Effector memory CD8-positive, alpha-beta T cell (primary cell): Measurements from ENCODE around the gene METTL25.

Experiments used
- ATAC-seq: fragments of 150-1000 bp; cut with Tn5 transposase; replicated peaks from 2 replicates; pipeline ENCODE4 v1.10.0; 2021; ENCODE audit warnings: mild to moderate bottlenecking, moderate library complexity
- DNase-seq, 3 experiments: peaks; one replicate each; pipeline ENCODE4 v3.0.0; 2021
- H3K27ac Mint-ChIP-seq, 2 donors: one replicate each; pipeline ENCODE4 v1.8.0; 2022; ENCODE audit warnings: mild to moderate bottlenecking in 2 of 2, mixed read lengths in 2 of 2, moderate library complexity in 2 of 2
- H3K27me3 Mint-ChIP-seq, 2 donors: one replicate each; pipeline ENCODE4 v1.8.0; 2022; ENCODE audit warnings: mixed read lengths in 2 of 2
- H3K36me3 Mint-ChIP-seq: one replicate; pipeline ENCODE4 v1.8.0; 2022; ENCODE audit warnings: mild to moderate bottlenecking, moderate library complexity, mixed read lengths; ENCODE audit not compliant: insufficient read depth
- H3K4me1 Mint-ChIP-seq, 2 donors: one replicate each; pipeline ENCODE4 v1.8.0; 2022; ENCODE audit warnings: low read depth in 2 of 2, mixed read lengths in 2 of 2
- H3K4me3 Mint-ChIP-seq, 2 donors: one replicate each; pipeline ENCODE4 v1.8.0; 2022; ENCODE audit warnings: mild to moderate bottlenecking in 2 of 2, mixed read lengths in 2 of 2, moderate library complexity in 2 of 2
- H3K9me3 Mint-ChIP-seq, 2 donors: one replicate each; pipeline ENCODE4 v1.8.0; 2022; ENCODE audit warnings: mixed read lengths in 2 of 2
- total RNA-seq, 9 experiments: gene quantifications; one replicate each; lab custom pipeline; 2026; lab: John Stamatoyannopoulos, UW

METTL25 gene, protein sequence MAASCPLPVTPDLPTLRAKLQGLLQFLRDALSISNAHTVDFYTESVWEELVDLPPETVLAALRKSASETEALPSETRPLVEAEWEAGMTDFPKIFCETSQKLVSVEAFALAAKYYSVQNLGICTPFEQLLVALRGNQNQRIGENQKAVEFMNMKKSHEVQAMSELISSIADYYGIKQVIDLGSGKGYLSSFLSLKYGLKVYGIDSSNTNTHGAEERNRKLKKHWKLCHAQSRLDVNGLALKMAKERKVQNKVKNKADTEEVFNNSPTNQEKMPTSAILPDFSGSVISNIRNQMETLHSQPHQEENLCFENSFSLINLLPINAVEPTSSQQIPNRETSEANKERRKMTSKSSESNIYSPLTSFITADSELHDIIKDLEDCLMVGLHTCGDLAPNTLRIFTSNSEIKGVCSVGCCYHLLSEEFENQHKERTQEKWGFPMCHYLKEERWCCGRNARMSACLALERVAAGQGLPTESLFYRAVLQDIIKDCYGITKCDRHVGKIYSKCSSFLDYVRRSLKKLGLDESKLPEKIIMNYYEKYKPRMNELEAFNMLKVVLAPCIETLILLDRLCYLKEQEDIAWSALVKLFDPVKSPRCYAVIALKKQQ
- total RNA-seq: 10.5 to 24.6 (median 13.4) reads per million in 9 experiments

DNA sequence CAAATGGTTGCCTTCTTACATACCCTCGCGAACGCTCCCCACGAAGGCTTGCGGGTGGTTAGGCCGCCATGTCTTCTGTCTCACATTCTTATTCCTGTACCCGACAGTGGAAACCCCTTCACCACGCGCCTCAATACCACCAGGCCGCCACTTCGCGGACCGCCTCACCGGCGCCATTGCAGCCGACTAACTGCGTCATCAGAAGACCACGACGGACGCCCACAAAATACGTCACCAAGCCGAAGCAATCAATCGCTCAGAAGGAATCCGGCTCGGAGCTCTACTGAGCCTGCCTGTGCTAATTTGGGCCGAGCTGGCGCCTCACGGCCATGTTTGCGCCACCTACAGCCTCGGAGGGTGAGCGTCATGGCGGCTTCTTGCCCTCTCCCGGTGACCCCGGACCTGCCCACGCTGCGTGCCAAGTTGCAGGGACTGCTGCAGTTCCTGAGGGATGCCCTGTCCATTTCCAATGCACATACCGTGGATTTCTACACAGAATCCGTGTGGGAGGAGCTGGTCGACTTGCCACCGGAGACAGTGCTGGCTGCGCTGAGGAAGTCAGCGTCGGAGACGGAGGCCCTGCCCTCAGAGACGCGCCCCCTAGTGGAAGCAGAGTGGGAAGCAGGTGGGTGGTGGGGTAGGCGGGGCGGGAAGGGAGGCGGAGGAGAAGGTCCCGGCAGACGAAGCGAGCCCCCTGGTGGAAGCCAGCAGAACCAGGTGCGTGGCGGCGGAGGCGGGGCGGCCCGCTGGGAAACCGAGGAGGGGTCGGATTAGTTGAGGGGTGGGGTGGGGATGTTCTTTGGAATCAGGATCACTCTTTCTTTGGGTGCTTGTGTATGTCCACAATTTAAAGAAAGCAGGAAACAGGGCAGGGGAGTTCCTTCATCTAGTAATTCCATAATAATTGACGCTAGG lies at the start of gene METTL25, which contains the start of gene CCDC59:
Gene METTL25, plus strand, starts transcription at position 330 of the 915 bp plus-strand sequence. Its CDS starts 37 bp downstream, at position 367.
Gene CCDC59, minus strand, starts transcription at position 188 of the 915 bp plus-strand sequence. Its CDS starts 11 bp downstream, at position 177.
- peaks cover 17 to 35% of the 10 kb centered on the region in 2 donors for H3K4me1 Mint-ChIP-seq
- peak within 1 kb of the TSS; percentile 88 to 90 for H3K4me3 Mint-ChIP-seq
- H3K36me3 Mint-ChIP-seq: peaks cover 47% of the 10 kb centered on the region

DNA sequence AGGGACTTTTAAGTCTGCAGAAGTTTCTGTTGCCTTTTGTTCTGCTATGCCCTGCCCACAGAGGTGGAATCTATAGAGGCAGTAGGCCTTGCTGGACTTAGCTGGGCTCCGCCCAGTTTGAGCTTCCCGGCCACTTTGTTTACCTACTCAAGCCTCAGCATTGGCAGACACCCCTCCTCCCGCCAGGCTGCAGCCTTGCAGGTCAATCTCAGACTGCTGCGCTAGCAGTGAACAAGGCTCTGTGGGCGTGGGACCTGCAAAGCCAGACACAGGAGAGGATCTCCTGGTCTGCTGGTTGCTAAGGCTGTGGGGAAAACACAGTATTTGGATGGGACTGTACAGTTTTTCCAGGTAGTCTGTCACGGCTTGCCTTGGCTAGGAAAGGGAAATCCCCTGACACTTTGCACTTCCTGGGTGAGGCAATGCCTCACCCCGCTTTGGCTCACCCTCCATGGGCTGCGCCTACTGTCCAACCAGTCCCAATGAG lies 43.9 kb upstream of the METTL25 start:
- ATAC-seq: no peak
- H3K4me1 Mint-ChIP-seq: no peaks in the 10 kb centered on the region
- DNase-seq: no peak
- no peaks in the 10 kb centered on the region for H3K36me3 Mint-ChIP-seq
- no peak overlapping the region for H3K27ac Mint-ChIP-seq
- no peaks in the 10 kb centered on the region for H3K9me3 Mint-ChIP-seq
- peaks cover 6 to 18% of the 10 kb centered on the region in 2 donors for H3K27me3 Mint-ChIP-seq
- no peak overlapping the region for H3K4me3 Mint-ChIP-seq

More for the DNA sequence above, at the start of gene METTL25, which contains the start of gene CCDC59:
- DNase-seq (peak; percentile 96), ATAC-seq (peak; percentile 86)
- peak within 1 kb of the TSS; percentile 99 for H3K27ac Mint-ChIP-seq
- H3K9me3 Mint-ChIP-seq: no peaks in the 10 kb centered on the region
- H3K27me3 Mint-ChIP-seq: no peaks in the 10 kb centered on the region

DNA sequence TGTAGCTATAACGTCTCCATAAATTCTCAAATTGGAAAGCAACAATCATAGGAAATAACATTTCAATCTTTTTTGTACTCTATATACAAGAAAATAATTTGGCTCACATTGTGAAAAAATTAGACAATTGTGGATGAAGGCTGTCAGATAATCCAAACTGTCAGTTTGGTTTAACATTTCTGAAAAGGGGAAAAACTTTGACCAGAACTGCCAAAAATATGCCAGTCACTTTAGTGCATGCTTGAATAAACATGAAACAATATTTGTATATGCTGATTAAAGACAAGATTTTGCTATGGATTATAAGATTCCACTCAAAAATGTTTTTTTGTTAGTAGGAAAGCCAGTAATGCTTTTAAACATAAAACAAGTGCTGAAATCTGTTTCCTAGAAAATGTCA lies 39.1 kb upstream of the METTL25 start:
- Mint-ChIP-seq H3K27me3 (peaks cover 0 to 14% of the 10 kb centered on the region in 2 donors), H3K4me1 (no peaks in the 10 kb centered on the region), H3K27ac (no peak overlapping the region), H3K36me3 (no peaks in the 10 kb centered on the region), H3K9me3 (no peaks in the 10 kb centered on the region), H3K4me3 (no peak overlapping the region)
- DNase-seq: no peak
- ATAC-seq: no peak

DNA sequence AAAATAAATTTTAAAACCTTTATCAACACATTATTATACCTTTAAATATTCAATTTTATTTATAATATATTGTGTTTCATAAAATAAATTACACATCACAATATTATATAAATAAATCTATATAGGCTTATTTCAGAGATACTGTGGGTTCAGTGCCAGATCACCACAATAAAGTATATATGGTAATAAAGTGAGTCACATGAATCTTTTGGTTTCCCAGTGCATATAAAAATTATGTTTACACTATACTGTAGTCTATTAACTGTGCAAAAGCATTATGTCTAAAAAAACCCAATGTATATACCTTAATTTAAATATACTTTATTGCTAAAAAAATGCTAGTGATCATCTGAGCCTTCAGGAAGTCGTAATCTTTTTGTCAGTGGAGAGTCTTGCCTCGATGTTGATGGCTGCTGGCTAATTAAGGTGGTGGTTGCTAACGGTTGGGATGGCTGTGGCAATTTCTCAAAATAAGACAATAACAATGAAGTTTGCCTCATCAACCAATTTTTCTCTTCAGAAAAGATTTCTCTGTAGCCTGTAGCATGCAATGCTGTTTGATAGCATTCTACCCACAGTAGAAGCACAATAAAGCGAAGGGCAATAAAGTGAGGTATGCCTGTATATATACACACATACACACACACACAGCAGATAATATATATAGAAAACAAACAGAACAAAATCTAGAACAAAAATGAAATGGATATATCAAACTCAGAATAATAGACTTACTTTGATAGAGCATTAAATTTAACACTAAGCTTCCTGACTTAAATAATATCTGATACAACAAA lies 32.6 kb upstream of the METTL25 start:
- no peaks in the 10 kb centered on the region for H3K36me3 Mint-ChIP-seq
- H3K27ac Mint-ChIP-seq: no peak overlapping the region
- no peak for ATAC-seq
- H3K27me3 Mint-ChIP-seq: no peaks in the 10 kb centered on the region
- no peak for DNase-seq
- H3K9me3 Mint-ChIP-seq: no peaks in the 10 kb centered on the region
- H3K4me1 Mint-ChIP-seq: no peaks in the 10 kb centered on the region
- H3K4me3 Mint-ChIP-seq: no peak overlapping the region

DNA sequence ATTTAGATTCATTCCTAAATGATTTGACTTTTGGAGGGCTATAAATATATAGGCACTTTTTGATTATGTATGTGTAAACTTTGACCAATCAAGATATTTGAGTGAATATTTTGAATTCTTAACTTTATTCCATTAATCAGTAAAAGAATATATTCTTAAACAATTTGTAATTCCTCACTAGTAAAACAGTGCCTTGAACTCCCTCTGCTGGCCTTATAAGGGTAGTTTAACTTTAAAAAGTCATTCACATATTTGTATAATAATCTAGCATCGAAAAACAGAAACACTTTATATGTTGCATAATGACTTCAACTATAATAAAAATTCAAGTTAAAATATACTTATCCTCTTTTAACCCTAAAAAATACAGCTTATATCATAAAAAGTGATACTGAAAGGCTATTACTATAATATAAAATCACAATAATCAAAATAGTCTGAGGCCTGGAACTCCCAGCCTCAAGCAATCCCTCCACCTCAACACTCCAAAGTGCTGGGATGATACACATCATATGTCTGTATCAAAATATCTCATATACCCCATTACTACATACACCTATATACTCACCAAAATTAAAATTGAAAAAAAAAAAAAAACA lies 31.3 kb upstream of the METTL25 start:
- no peaks in the 10 kb centered on the region for H3K27me3 Mint-ChIP-seq
- H3K27ac Mint-ChIP-seq: no peak overlapping the region
- no peak overlapping the region for H3K4me3 Mint-ChIP-seq
- no peaks in the 10 kb centered on the region for H3K9me3 Mint-ChIP-seq
- H3K36me3 Mint-ChIP-seq: no peaks in the 10 kb centered on the region
- no peak for ATAC-seq
- DNase-seq: no peak
- H3K4me1 Mint-ChIP-seq: no peaks in the 10 kb centered on the region

DNA sequence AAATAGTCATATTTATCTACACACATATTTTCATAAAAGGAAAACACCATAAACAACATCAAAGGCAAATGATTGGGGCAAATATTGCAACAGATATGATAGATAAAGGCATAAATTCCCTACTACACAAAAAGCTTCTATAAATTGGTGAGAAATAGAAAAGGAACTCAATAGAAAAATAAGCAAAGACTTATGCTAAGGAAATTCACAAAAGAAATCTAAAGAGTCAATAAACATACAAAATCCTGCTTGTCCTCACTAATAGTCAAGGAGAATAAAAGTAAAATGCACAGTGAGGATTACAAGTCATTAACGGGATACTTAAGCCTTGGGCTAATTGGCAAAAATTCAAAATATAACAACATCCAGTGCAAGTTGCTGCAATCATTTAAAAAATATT lies 30.5 kb upstream of the METTL25 start:
- no peak for ATAC-seq
- no peaks in the 10 kb centered on the region for H3K4me1 Mint-ChIP-seq
- H3K4me3 Mint-ChIP-seq: no peak overlapping the region
- DNase-seq: no peak
- no peak overlapping the region for H3K27ac Mint-ChIP-seq
- H3K9me3 Mint-ChIP-seq: no peaks in the 10 kb centered on the region
- no peaks in the 10 kb centered on the region for H3K27me3 Mint-ChIP-seq
- H3K36me3 Mint-ChIP-seq: no peaks in the 10 kb centered on the region

DNA sequence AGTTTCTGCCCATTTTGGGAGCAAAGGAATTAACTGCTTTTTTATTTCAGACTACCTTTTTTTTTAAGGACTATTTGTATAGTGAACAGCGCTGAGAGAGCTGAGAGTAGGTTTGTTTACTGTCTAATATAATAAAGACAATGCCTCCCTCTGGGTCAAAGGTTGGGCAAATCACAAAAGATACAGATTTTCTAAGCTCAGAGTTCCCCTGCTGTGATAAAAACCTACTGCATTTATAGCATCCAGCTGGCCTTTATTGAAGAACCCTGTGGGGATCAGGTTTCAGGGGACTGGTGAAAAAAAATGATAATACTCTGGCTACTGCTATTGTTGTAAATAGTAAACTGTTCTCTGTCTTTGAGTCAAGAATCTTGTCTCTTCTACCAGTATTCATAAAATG lies 28.8 kb upstream of the METTL25 start:
- ATAC-seq: no peak
- Mint-ChIP-seq H3K4me1 (no peaks in the 10 kb centered on the region), H3K4me3 (no peak overlapping the region), H3K9me3 (no peaks in the 10 kb centered on the region), H3K27me3 (peaks cover 8 to 11% of the 10 kb centered on the region in 2 donors), H3K27ac (no peak overlapping the region), H3K36me3 (no peaks in the 10 kb centered on the region)
- DNase-seq: no peak

DNA sequence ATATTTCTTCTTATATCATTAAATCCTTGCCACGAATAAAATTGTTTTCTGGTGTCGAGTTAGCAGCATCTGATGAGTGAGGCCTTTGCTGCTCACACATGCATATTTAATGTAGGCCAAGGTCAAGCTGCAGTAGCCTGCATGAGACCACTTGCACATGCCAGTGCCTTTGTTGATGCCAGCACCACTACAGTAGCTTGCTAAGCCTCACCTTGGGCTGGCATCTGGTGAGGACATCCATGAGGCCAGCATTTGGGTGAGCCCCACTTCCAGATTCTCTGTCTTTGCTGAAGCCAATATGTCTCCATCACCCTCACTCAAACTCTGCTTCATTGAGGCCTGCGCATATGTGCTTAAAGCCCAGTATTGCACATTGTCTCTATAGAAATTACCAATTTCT lies 8.2 kb upstream of the METTL25 start:
- no peaks in the 10 kb centered on the region for H3K27me3 Mint-ChIP-seq
- DNase-seq (no peak), ATAC-seq (no peak)
- no peak overlapping the region for H3K27ac Mint-ChIP-seq
- H3K4me1 Mint-ChIP-seq: peaks cover 0 to 4% of the 10 kb centered on the region in 2 donors
- peaks cover 46% of the 10 kb centered on the region for H3K36me3 Mint-ChIP-seq
- H3K4me3 Mint-ChIP-seq: no peak overlapping the region
- no peaks in the 10 kb centered on the region for H3K9me3 Mint-ChIP-seq

DNA sequence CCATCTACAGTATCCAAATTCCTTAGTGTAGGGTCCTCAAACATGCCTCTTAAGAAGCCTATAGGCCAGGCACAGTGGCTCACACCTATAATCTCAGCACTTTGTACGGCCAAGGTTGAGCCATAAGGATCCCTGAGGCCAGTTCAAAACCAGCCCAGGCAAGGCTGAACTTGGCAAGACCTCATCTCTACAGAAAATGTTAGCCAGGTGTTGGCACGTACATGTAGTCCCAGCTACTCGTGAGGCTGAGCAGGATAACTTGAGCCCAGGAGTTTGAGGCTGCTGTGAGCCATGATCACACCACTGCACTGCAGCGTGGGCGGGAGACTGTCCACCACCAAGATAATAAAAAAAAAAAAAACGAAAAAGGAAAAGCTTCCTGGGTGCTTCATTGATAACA lies 6.9 kb upstream of the METTL25 start:
- no peaks in the 10 kb centered on the region for H3K27me3 Mint-ChIP-seq
- no peak overlapping the region for H3K4me3 Mint-ChIP-seq
- peaks cover under 1 to 16% of the 10 kb centered on the region in 2 donors for H3K4me1 Mint-ChIP-seq
- no peak for DNase-seq
- H3K27ac Mint-ChIP-seq: no peak overlapping the region
- no peak for ATAC-seq
- H3K36me3 Mint-ChIP-seq: peaks cover 57% of the 10 kb centered on the region
- H3K9me3 Mint-ChIP-seq: no peaks in the 10 kb centered on the region

DNA sequence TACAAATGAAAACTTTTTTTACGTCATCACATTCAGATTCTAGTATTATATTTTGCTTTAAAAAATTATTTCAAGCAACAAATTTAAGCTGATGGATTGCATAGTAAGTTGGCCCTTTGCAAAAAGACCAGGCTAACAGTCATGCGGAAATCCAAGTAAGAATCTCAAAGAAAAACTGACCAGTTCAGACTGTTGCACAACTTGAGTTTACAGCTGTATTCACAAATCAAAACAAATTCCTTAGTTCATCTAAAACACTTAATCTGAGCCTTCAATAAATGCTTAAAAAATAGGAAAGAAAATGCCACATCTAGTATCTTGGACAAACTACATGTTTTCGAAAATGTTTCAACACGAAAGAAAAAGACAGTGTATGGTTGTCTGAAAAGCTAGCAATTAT lies 989 bp upstream of the METTL25 start:
- Mint-ChIP-seq H3K36me3 (peaks cover 58% of the 10 kb centered on the region), H3K4me3 (peak overlapping the region; percentile 88 to 90), H3K4me1 (peaks cover 17 to 35% of the 10 kb centered on the region in 2 donors), H3K27ac (peak overlapping the region; percentile 99), H3K9me3 (no peaks in the 10 kb centered on the region), H3K27me3 (no peaks in the 10 kb centered on the region)
- no peak for DNase-seq
- ATAC-seq: no peak

DNA sequence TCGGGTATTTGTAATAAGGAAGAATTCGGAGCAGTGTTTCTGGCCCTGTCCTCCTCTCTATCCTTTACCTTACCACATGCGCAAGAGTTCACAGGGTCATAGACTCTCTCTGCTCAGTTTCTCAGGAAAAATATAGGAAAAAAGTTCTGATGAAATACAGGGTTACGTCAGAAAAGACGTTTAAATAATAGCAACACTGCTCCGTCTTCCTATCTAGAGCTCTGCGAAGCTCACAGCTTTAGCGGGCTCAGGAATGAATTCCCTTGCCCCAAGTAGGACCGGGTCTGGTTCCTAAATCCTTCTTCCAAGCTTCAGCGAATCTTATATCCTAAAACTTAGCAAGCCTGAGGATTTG lies 507 bp upstream of the METTL25 start:
- Mint-ChIP-seq H3K9me3 (no peaks in the 10 kb centered on the region), H3K4me3 (peak overlapping the region; percentile 88 to 90), H3K27me3 (no peaks in the 10 kb centered on the region), H3K36me3 (peaks cover 53% of the 10 kb centered on the region), H3K4me1 (peaks cover 17 to 35% of the 10 kb centered on the region in 2 donors), H3K27ac (peak overlapping the region; percentile 99)
- ATAC-seq: no peak
- DNase-seq: no peak

DNA sequence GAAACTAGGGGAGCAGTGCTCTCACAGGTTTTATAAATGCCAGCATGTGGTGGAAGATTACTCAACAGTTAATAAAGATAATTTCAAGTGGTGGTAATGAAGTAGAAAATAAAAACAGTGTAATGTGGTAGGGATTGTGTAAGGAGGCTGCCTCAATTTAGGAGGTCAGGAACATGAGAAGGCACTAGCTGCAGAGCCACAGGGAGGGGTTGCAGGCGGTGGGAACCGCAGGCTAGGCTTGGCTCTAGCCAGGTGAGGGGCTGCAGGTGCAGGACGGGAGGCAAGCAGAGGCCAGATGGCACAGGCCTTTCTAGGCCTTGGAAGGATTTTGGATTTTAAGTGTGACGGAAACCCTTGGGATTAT lies 768 bp downstream of the METTL25 start:
- H3K27me3 Mint-ChIP-seq: no peaks in the 10 kb centered on the region
- H3K4me3 Mint-ChIP-seq: peak overlapping the region; percentile 88 to 90
- H3K9me3 Mint-ChIP-seq: no peaks in the 10 kb centered on the region
- peaks cover 41% of the 10 kb centered on the region for H3K36me3 Mint-ChIP-seq
- peaks cover 20 to 37% of the 10 kb centered on the region in 2 donors for H3K4me1 Mint-ChIP-seq
- DNase-seq (no peak), ATAC-seq (no peak)
- peak overlapping the region; percentile 99 for H3K27ac Mint-ChIP-seq
